GM19193 (cell line): ENCODE measurements around the gene TCP11.

Experiments
- POLR2A ChIP-seq: IDR thresholded peaks from 4 replicates; pipeline ENCODE4 v1.6.1; 2011; ENCODE audit not compliant: insufficient read depth, insufficient read length; ENCODE audit errors: extremely low read depth

Gene TCP11

DNA sequence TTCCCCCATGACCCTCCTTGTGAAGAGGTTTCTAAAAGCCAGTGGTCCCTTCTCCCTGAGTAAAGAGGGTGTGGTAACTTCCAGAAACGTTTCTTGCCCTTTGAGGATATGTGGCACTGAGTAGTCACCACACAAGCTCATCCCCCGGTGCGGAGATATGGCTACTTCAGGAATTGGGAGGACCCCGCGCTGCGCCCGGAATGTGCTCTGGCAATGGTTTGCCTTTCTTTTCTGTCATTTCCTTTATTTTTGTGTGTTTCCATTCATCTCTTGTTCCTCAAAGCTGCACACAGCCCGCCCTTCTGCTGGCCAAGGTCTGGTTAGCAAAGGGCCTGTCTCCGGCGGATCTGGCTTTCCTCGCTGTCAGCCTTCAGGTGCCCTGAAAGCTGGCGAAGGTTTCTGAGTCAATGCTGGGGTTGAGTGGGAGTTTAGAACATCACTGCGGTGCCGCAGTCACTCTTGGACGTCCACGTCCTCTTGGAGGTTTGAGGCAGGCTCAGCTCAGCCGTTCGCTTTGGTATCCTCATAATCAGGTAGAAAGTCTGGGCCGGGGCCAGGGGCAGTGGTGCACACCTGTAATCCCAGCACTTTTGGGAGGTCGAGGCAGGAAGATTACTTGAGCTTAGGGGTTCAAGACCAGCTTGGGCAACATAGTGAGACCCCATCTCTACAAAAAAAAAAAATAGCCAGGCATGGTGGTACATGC lies 67.2 kb downstream of the TCP11 start:
- no peak for TF ChIP-seq POLR2A

DNA sequence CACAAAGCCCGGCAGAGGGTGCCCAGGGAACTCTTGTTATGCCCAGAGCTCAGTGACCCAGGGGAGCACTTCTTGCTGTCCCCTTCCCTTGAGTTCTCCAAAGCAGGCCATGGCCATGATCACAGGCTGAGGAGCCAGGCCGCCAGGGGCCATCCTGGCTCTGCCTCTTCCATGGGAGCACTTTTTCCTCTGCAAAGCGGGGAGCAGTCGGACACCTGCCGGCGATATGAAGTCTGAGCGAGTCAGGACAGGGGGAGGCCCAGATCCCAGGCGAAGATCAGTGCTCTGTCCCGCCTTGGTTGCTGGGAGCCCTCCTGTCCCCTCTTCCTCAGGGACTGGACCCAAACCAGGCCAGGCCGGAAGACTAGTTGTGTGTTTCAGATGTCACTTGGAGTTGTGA lies 67.9 kb downstream of the TCP11 start:
- TF ChIP-seq POLR2A = no peak

DNA sequence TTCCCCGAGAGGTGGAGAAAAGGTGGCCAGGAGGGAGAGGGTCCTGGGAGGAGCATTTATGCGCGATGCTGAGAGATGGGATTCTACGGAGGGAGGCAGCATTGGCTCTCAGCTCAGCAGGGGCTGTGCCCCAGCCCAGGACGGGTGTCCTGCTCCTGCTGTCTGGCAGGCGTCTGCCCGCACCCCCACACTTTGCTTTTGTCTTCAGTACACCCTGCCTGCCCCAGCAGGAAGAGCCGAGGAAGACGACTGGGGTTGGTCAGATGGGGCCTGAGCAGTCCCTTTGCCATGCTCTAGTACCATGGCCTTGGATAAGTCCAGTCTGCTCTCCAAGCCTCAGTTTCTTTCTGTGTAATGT lies 68.5 kb downstream of the TCP11 start:
- TF ChIP-seq POLR2A = no peak

DNA sequence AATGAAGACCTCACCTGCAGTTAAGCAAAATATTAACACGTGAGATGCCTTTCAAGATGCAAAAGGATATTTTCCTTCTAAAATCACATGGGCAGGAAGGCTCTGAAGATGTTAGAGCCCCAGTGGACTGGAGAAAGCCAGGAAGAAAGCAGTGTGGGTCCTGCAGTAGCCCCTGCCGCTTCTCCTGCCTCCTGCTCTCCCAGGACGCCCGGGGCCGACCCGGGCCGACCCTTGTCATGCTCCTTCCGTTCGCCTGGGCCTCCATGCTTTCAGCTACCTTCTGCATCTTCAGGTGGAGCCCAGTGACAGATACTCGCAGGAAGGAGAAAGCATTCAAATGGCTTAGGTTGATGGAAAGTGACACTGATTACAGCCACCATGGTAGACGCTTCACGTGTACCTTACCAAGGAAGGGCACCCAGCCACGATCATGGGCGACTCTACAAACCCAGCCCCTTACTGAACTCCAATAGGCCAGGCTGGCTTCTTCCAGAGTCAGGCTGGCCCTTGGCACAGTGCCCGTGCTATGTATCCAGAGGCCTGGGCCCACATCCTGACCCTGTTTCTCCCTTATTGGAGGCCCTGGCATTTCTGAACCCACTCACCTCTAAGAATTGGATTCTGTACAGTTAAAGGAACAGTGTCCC lies 69.0 kb downstream of the TCP11 start:
- TF ChIP-seq POLR2A = no peak

DNA sequence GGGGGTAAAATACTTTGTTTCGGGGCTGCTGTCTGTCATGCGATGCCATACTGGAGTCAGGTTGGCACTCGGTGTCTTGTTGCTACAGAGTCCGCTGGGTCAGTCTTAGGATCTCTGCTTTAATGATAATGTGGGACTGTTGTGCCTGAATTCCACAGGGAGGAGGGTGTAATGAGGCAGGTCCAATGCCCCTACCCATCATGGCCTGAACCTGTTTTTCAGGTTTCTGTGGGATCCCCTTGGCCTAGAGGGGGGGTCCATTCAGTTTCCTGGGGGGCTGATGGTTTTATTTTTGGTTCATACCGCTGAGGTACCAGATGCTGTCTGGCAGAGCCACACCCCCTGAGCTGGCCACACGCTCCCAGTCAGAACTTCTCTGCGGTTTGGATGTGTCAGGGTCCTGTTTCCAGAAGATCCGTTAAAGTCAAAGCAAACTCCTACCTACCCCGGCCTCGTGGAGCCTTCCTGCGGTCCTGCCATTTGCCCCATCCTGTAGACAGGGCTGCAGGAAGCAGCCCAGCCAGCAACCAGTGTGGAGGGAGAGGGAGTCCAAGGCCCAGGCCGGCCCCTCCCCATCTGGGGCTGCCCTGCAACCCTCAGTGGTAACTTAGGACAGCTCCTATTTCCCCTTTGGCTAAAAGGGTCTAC lies 69.7 kb downstream of the TCP11 start:
- TF ChIP-seq POLR2A = no peak

DNA sequence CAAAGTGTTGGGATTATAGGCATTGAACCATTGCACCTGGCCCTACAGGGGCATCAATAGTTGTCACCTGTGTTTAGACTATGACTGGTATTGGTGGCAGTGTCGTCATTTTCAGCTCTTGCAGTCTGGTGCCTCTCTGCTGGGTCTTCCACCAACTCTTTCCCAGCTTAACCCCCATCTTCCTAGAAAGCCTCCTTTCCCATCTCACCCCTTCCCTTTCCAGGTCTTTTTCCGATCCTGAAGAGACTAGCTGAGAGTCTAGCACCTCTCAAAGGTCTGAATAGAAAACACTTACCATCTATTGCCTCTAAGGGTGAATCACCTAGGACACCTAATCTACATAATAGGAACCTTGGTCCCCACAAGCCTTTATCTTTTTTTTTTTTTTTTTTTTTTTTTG lies 71.0 kb downstream of the TCP11 start:
- TF ChIP-seq POLR2A = no peak

DNA sequence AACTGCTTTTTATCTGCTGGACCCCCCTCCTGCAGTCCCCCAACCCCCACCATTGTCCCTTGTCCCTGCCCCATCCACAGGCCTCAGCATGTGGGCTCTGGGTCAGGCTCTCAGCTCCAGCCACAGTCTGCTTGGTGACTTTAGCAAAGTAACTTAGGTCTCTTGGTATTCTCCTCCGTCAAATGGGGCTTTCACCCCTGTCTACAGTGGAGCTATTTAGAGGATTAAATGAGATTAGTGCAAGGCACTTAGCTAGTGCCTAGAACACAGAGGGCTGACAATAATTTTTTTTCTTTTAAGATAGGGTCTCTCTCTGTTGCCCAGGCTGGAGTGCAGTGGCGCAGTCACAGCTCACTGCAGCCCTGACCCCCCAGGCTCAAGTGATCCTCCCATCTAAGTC lies 71.9 kb downstream of the TCP11 start:
- no peak for TF ChIP-seq POLR2A

DNA sequence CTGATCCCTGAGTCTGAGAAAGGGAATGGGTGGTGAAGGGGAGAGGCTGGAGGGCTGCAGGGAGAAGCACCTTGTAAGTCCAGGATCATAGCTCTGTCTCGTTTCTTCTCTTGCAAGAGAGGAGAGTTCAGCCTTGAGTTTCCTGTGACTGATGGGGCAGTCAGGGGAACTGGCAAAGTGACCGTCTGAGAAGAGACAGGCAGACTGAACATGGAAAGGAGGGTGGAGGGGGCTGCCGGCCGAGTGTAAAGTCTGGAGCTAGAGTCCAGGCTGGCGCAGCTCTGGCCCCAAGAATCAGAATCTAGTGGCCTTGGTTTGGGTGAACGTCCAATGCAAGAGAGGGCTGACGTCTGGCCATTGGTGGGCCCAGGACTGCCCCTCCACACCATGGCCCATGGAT lies 72.5 kb downstream of the TCP11 start:
- TF ChIP-seq POLR2A = no peak

DNA sequence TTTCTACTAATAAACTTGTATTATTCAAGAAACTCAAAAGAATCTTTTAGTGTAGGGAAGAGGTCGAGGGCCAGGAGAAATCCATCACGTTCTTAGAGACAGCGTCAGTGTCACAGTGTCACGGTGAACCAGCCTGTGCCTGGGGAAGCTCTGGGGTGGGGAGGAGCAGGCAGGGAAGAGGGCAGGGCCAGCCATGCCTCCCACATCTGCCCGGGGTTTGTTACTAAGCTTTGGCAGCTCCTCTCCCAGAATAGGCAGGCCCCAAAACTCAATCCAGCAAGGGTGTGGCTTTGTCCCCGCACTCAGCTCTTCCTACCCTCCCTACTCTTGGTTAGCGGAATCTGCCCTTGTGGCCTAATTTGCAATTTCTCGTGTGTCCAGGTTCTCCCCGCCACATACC lies 72.9 kb downstream of the TCP11 start:
- TF ChIP-seq POLR2A = no peak
